Keratinocyte (primary cell): ENCODE data around the gene GPRC5A.

Experiments used
- EZH2 ChIP-seq: IDR thresholded peaks from one replicate; pipeline ENCODE4 v1.6.1; 2012; ENCODE audit warnings: inconsistent platforms, mild to moderate bottlenecking, low read length, moderate library complexity
- TF ChIP-seq, protein P1 (sequence below), 3 experiments: IDR thresholded peaks in 1 of 3; conservative IDR thresholded peaks in 1 of 3; optimal IDR thresholded peaks in 1 of 3; 2 replicates in 2 of 3; 3 replicates in 1 of 3; pipeline versions ENCODE3 to v1.5.1; 2011; ENCODE audit warnings: low read length in 3 of 3, mild to moderate bottlenecking in 3 of 3, moderate library complexity in 2 of 3, control low read depth in 1 of 3, inconsistent platforms in 1 of 3; ENCODE audit not compliant: insufficient read depth in 2 of 3; ENCODE audit errors: extremely low read depth in 1 of 3

DNA sequence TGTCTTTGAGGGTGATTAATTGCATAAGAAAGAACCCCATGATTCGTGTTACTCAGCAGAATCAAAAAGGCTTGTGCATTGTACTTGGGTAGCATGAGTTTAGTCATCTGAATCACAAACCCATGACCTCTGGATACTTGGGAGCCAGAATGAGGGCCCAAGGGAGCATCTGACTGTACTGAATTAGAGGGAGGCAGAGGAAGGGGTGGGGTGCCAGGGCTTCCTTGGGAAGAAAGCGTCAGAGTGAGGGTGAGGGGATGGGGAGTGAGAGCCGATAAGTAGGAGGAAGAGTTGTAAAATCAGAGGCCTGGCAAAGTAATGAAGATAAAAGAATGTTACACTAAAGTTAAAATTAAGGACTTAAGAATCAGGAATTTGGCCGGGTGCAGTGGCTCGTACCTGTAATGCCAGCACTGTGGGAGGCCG is 30.8 kb downstream of the GPRC5A start:
- TF ChIP-seq, protein P1, sequence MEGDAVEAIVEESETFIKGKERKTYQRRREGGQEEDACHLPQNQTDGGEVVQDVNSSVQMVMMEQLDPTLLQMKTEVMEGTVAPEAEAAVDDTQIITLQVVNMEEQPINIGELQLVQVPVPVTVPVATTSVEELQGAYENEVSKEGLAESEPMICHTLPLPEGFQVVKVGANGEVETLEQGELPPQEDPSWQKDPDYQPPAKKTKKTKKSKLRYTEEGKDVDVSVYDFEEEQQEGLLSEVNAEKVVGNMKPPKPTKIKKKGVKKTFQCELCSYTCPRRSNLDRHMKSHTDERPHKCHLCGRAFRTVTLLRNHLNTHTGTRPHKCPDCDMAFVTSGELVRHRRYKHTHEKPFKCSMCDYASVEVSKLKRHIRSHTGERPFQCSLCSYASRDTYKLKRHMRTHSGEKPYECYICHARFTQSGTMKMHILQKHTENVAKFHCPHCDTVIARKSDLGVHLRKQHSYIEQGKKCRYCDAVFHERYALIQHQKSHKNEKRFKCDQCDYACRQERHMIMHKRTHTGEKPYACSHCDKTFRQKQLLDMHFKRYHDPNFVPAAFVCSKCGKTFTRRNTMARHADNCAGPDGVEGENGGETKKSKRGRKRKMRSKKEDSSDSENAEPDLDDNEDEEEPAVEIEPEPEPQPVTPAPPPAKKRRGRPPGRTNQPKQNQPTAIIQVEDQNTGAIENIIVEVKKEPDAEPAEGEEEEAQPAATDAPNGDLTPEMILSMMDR (optimal IDR thresholded peaks at IDR 0.05 in 1 of 3, IDR thresholded peaks at IDR 0.05 in 1 of 3, conservative IDR thresholded peaks at IDR 0.05 in 1 of 3; ENCODE audit: extremely low read depth in 1 of 3, insufficient read depth in 2 of 3, low read length in 3 of 3), result no peak
- TF ChIP-seq EZH2, result no peak
